Measurements from ENCODE around the gene RECK.

Gene RECK

GRCh38 chr9:36169708-36170107 lies 133.0 kb downstream of the RECK start:
- Histone ChIP-seq H3K27ac (ENCODE audit: low read depth, low read length) (no peak overlapping the region), H3K27me3 (ENCODE audit: control insufficient read depth in 1 of 2, insufficient read depth in 2 of 2, low read length in 2 of 2) (no peaks in the 10 kb centered on the region), H3K36me3 (ENCODE audit: control insufficient read depth in 1 of 2, insufficient read depth in 2 of 2, low read length in 2 of 2) (no peaks in the 10 kb centered on the region), H3K4me3 (ENCODE audit: low read depth in 1 of 2, low read length in 2 of 2) (no peak overlapping the region), H3K4me1 (ENCODE audit: control insufficient read depth in 1 of 2, insufficient read depth in 2 of 2, low read length in 2 of 2) (peaks cover 0 to 3% of the 10 kb centered on the region in 2 donors), H3K9ac (ENCODE audit: low read depth in 1 of 2, low read length in 2 of 2) (no peak overlapping the region), H3K9me3 (ENCODE audit: control insufficient read depth in 1 of 2, low read length in 2 of 2) (no peaks in the 10 kb centered on the region)

GRCh38 chr9:36170531-36170930 lies 133.8 kb downstream of the RECK start:
- H3K36me3 ChIP-seq (ENCODE audit: control insufficient read depth in 1 of 2, insufficient read depth in 2 of 2, low read length in 2 of 2), result no peaks in the 10 kb centered on the region
- H3K4me1 ChIP-seq (ENCODE audit: control insufficient read depth in 1 of 2, insufficient read depth in 2 of 2, low read length in 2 of 2), result peaks cover 0 to 3% of the 10 kb centered on the region in 2 donors
- no peak overlapping the region for H3K9ac ChIP-seq (ENCODE audit: low read depth in 1 of 2, low read length in 2 of 2)
- no peaks in the 10 kb centered on the region for H3K27me3 ChIP-seq (ENCODE audit: control insufficient read depth in 1 of 2, insufficient read depth in 2 of 2, low read length in 2 of 2)
- no peaks in the 10 kb centered on the region for H3K9me3 ChIP-seq (ENCODE audit: control insufficient read depth in 1 of 2, low read length in 2 of 2)
- no peak overlapping the region for H3K27ac ChIP-seq (ENCODE audit: low read depth, low read length)
- H3K4me3 ChIP-seq (ENCODE audit: low read depth in 1 of 2, low read length in 2 of 2), result no peak overlapping the region

GRCh38 chr9:36173861-36174260 lies 137.1 kb downstream of the RECK start:
- no peak overlapping the region for H3K4me3 ChIP-seq (ENCODE audit: low read depth in 1 of 2, low read length in 2 of 2)
- H3K36me3 ChIP-seq (ENCODE audit: control insufficient read depth in 1 of 2, insufficient read depth in 2 of 2, low read length in 2 of 2), result no peaks in the 10 kb centered on the region
- H3K27ac ChIP-seq (ENCODE audit: low read depth, low read length), result no peak overlapping the region
- H3K9ac ChIP-seq (ENCODE audit: low read depth in 1 of 2, low read length in 2 of 2), result no peak overlapping the region
- no peaks in the 10 kb centered on the region for H3K9me3 ChIP-seq (ENCODE audit: control insufficient read depth in 1 of 2, low read length in 2 of 2)
- no peaks in the 10 kb centered on the region for H3K4me1 ChIP-seq (ENCODE audit: control insufficient read depth in 1 of 2, insufficient read depth in 2 of 2, low read length in 2 of 2)
- H3K27me3 ChIP-seq (ENCODE audit: control insufficient read depth in 1 of 2, insufficient read depth in 2 of 2, low read length in 2 of 2), result no peaks in the 10 kb centered on the region

Measured in duodenal mucosa (tissue), 2 donors.